HG02571 (cell line): Measurements from ENCODE around the gene S100A5.
"Not testable (repeated sequence)": the region's sequence is repeated elsewhere in the genome, so short reads cannot be mapped to it uniquely, and the experiment has no call there.

Source experiments
- ATAC-seq: cut with Tn5 transposase; IDR thresholded peaks from one replicate; pipeline ENCODE4 v1.9.1; 2021; ENCODE audit warnings: mild to moderate bottlenecking, moderate library complexity; ENCODE audit not compliant: unreplicated experiment

Gene S100A5

DNA sequence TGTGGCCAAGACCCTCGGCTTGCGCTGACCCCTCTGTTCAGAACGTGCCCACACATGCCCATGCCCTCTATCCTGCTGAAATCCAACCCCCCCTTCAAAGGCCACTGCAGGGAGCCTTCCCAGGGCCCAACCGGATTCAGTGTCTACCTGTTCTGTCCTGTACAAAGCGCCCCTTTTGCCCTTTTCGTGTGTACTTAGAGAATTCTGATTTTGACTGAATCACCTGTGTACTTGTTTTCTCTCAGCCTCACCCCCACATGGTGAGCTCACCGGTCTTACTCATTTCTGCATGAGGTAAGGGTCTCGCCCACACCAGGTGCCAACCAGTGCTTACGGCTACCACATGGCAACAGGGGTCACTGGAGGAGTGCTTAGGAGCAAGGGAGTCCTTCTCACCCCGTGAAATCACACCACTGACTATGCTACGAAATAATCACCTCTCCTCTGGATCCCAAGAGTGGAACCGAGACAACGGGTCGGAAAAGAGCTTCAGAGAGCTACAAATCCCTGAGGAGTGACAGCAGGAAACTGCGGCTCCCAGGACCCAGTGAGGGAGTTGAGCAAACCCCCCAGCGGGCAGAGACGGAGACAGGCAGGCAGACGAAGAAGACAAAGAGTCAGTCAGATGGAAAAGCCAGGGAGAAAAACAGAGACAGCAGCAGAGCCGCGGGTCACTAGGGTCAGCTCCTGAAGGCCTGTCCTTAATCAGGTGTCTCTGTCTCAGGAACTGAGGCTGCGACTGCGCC lies 27.1 kb upstream of the S100A5 start:
- no peak for ATAC-seq

DNA sequence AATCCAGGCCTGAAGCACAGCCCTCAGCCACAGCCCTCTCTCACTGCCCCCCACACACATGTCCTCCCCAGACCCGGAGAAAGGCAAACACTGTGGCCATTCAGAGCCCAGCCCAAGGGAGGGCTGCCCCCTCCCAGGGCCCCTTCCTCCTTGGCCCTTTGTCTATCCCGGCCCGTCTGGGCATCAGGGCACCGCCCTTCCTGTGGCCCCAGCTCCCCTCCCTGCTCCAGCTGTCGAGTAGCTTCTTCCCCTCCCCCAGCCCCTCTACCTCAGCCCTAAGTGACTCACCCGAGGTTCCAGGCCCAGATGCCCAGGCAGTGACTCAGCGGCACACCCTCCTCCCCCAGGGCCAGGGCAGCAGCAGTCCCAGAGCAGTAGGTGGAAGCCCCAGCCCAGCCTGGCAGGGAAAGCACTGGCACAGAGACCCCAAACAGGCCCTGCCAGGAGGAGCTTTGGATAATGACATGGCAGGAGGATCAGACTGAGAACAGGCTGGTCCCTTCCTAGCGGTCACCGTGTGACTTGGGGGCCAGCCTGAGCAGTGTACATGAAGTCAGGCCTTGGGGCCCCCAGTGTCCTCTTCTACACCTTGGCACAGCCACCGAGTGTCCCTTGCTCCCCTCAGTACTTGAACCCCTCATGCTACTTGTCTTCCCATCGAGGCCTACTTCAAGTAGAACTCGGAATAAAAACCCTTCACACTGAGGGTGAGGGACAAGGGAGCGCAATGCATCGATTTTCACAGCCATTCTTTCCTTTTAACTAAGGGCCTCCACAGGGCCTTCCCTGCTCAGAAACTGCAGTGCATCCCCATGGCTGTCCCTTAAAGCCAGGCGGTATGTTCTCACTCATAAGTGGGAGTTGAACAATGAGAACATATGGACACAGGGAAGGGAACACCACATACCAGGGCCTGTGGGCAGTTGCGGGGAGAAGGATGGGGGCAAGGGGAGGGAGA lies 26.0 kb upstream of the S100A5 start:
- ATAC-seq = no peak

DNA sequence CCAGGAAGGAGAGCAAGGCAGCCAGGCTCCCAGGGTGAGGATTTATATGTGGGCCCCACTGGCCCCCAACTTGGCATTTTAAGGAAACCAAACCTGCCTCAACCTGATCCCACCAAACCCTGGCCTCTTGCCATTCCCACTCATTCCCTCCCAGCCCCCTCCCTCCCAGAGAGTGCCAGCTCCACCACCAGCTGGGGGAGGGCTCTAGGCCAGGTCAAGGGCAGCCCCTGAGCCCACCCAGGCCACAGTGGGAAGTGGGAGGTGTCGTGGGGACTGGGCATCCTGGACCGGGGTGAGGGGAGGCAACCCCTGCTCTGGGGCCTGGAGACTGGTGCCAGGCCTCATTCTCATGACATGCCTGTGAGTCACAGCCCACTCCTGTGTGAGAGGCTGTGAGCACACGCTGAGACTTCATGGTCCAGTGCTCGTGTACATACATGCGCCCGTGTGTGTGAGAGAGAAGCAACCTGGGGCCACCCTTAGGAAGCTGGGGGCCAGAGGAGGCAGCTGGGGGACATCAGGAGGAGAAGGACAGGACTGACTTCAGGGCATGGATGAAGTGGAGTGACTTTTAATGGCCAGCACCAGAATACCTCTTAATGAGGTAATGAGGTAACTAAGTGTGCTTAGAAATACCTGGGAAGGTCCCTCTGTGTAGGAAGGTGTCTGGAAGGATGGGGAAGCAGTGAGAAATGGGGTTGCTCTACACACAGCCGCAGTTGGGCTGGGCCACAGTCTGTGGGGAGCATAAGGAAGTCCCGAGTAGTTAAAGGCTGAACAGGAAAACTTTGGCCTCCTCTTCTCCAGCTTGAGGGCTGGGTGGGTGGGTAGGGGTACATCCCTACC lies 25.0 kb upstream of the S100A5 start, which contains the start of gene S100A2:
Gene S100A2 (minus strand): TSS at position 316 of the 846 bp plus-strand sequence. CDS start 1,967 bp downstream, outside the sequence.
- ATAC-seq = no peak

DNA sequence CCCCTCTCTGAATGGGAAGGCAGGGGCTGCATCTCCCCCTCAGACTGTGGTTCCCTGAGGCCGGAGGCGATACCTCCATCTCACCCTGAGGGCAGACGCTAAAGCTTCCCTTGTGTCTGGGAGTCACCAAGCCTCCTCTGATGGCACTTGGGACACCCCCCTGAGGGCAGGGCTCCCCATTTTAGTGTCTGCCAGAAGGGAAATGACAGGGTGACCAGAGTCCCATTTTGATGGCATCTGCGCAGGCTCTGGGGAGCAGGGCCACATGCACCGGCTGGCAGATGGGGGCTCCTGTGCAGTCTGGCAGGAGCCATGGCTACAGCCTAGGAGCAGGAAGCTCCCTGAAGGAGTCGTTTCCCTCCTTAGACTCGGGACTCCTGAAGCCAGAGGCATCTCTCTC lies 23.3 kb upstream of the S100A5 start:
- ATAC-seq = no peak

DNA sequence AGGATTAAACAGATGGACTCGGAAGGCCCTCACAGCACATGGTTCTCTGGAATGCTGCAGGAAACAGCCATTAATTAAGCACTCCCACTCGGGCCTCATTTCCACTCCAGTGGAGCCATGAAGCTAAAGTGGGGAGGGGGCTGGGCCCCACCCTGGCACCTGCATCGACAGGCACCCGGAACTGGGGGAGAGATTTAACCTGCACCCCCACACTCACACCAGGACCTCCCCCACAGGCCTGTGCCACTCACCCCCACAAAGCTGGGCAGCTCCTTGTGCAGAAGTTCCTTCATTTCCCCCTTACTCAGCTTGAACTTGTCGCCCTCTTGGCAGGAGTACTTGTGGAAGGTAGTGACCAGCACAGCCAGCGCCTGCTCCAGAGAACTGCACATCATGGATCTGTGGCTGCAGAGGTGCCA lies 22.8 kb upstream of the S100A5 start:
- no peak for ATAC-seq

DNA sequence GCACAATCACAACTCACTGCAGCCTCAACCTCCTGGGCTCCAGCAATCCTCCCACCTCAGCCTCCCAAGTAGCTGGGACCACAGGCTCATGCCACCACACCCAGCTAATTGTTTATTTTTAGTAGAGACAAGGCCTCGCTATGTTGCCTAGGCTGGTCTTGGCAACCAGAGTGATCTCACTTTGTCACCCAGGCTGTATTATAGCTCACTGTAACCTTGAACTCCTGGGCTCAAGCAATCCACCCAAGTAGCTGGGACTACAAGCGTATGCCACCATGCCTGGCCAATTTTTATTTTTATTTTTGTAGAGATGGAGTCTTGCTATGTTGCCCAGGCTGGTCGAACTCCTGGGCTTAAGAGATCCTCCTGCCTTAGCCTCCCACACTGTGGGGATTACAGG lies 21.3 kb upstream of the S100A5 start:
- not testable (repeated sequence) for ATAC-seq

DNA sequence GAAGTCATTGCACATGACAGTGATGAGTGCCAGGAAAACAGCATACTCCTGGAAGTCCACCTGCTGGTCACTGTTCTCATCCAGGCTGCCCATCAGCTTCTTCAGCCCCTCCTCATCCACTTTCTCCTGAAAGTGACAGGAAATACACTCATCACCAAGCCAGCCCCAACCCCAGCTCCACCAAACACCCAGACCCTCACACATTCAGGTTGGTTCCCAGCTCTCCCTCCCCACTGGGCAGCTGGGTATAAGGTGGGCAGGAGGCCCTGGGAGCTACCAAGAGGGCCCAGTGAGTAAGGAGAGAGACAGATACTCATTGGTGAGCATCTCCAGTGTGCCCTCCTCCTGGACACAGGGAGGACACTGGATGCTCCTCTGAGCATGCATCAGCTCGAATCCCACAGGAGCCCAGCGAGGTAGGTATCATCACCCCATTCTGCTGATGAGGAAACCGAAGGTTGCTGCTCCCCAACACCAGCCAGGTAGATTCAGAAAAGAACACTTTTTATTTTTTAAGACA lies 20.8 kb upstream of the S100A5 start:
- no peak for ATAC-seq

DNA sequence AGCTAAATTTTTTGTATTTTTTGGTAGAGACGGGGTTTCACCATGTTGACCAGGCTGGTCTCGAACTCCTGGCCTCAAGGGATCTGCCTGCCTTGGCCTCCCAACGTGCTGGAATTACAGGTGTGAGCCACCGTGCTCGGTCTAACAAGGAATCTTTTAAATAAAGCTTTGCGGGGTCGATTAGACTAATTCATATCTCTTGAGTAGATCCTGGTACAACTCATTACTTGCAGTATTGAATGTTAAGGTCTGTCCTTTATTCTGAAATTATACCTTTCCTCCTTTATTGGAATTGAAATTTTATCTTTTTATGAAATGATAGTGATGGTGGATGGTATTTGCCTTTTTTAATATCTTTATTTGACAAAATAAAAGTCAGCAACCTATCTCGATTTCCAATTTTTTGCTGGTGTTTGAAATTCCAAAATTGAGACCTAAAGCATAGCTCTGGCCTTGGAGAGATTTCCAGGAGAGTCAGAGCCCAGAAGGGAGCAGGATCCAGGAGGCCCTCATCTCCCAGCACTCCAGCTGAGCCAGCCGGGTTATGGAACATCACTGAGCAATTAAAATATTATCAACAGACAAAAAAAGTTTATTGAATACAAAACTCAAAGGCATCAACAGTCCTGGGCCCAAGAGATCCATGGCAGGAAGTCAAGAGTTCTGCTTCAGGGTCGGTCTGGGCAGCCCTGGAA lies 20.2 kb upstream of the S100A5 start:
- no peak for ATAC-seq

DNA sequence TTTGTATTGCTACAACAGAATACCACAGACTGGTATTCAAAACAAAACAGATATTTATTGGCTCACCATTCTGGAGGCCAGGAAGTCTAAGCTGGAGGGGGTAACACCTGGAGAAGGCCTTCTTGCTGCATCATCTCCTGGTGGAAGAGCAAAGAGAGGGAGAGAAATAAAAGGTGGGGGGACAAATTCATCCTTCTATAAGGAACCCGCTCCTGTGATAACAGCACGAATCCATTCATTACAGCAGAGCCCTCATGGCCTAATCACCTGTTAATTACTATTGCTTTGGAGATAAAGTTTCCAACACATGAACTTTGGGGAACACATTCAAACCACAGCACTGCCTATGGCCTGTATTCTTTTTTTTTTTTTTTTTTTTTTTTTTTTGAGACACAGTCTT lies 19.5 kb upstream of the S100A5 start:
- no peak for ATAC-seq

DNA sequence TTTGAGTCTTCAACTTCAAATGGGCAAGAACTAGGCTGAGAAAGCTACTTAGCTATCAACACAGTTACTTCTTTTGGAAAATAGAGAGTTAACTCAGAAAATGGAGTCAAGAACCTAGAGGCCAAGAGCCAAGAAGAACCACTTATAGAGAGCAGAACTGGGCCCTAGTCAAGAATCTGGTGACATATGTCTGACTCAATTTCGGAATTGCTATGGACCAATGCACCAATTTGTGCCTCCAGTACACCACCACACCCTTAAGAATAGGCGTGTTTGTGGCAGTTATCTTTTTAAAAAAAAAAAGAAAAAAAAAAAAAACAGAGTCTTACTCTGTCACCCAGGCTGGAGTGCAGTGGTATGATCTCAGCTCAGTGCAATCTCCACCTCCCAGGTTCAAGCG lies 17.1 kb upstream of the S100A5 start:
- no peak for ATAC-seq

DNA sequence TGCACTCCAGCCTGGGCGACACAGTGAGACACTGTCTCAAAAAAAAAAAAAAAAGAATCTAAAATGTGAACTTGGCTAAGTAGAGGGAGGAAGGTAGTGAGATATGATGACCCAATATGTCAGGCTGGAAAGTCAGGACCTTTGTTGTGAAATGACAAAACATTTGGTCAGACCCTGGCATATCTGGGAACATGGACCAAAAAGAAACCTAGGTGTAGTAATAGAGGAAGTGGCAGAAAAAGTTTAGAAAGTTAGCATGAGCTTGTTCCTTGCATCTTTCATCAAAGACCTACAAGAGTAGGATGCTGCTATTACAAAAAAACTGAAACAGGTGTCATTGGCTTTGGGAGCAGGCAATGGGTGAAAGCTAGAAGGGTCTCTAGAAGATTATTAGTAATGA lies 15.6 kb upstream of the S100A5 start:
- ATAC-seq = no peak

DNA sequence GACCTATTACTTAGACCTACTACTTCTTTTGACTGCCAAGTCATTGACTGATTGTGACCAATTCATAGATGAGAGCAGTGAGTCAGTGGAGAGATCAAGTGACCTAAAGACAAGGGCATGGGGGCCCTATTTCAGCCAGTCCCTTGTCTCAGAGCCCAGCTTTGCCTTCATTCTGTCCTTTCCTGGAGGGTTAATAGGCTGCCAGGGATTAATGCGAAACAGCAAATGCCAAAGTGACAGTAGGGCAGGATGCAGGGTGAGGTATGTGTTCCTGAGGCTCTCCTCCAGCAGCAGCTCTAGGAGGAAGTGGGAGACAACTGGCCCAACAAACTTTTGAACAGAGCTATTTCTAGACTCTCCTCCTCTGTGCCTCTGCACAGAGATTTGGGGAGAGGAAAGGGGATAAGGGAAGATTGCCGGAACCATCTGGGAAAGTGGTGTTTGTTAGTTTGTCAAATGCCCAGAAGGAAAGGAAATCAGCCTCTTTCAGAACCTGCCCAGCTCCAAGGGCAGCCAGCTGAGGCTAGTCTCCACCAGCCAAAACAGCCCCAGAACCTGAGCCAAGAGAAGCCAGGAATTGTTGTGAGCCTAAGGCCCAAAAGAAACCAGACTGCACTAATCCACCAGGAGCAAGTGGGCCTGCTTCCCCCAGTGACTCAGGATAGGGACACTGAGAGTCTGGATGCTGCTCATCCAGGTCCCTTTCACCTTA lies 13.3 kb upstream of the S100A5 start:
- no peak for ATAC-seq

DNA sequence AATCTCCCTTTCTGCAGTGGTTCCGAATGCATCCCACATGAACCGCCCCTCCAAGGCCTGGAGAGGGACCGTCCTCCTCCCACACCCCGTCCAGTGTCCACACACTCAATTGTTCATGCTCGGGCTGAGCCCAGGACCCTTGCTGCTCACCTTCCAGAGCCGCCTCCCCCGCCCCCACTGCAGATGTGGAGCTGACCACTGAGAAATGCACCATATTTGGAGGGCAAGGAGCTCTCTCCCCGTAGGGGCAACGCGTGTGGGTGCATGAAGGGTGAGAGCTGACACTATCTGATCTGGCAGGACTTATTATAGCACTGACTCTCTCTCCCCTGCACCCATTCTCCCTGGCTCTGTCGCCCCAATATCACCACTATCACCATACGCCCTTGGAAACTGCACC lies 12.4 kb upstream of the S100A5 start:
- no peak for ATAC-seq

DNA sequence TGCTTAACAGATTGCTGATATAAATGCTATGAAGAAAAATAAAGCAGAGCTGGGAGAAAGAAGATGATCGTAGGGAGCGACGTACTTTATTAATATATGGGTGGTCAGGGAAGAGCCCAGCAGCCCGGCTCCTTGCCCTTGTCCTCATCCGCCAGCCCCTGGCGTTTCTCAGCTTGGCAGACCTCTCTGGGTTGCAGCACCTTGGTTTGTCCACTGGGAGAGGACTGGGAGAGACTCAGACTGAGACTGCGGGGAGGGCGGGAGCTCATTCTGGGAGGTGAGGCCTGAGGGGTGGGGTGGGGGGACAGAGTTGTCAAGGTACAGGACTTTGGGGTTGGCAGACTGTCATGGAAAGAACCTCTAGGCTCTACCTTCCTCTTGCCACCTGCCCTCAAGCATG lies 11.6 kb upstream of the S100A5 start:
- no peak for ATAC-seq

DNA sequence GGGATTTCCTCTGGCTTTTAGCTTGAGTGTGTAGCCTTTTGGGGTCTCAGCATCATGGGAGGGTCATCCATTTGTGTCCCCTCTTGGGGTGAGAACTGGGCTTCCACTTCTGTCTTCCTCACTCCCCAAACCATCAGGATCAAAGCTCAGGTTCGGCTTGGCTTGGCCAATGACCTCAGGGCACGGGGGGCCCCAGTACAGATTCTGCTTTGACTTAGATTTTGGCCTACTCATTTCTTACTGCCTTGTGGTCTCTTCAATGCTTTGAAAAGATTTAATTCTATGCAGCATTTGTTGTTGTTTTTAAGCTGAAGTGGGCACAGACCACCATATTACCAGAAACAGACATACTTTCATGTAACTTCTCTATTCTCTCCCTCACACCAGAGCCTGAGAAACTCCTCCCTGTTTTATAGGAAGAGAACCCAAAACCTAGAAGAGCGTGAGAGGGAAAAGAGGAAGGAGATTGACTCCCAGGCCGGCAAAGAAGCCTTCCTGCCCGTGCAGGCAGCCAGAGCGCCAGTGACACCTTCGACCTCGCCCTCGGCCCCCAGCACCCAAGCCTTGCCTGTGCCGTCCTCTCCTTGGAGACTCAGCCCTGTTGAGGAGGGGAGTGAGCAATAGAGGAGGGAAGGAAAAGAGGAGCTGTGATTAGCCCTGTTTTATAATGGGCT lies 10.2 kb upstream of the S100A5 start:
- ATAC-seq = no peak

DNA sequence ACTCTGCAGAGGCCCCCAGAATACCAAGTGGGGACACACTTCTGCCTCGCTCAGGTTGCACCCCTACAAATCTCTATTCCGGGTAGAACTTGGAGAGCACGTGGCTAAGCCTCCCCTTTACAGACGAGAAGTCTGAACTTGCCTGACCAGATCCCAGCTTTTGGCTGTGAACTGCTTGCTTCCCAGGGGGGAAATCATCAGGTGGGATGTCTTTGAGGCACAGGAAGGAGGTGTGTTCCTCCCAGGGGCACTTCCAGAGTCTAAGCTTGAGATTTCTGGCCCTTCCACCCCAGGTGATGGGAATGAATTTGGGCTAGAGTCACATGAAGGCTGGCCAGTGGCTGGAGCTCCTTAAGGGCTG lies 9.6 kb upstream of the S100A5 start:
- ATAC-seq = no peak

DNA sequence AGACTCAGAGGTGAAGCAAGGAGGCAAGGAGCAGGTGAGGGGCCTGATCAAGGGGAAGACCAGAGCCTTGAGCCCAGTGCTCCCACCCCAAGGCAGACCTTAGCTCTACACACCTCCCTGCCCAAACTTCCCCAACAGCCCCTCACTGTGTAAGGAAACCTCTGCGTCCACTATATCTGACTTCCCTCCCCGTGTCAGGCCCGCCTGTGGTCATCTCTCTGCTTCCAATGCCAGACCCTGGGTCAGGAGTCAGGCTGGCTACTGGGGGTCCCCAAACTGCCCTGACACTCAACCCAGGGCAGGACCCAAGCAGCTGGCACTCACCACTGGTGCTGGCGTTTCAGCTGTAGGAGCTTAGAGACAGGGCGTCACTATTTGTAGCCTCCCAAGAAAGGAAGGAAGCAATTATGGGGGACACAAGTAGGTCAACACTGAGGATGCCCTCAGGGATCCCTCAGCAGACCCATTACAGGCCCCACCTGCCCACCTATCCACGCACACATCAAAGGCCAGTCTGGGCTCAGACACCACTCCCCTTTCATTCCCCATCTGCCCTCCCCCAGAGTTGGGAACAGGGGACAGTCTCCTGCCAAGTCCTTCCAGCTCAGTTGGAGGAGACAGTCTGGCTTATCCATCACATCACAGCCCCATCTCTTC lies 9.1 kb upstream of the S100A5 start:
- no peak for ATAC-seq
